ENCODE measurements around the gene DTX3. TPM values are rescaled to one million over a fixed set of nuclear protein-coding genes. Genes with fewer than 3 reads are reported as not detected.
"Not testable (repeated sequence)": the region's sequence is repeated elsewhere in the genome, so short reads cannot be mapped to it uniquely, and the experiment has no call there.

The DTX3 gene
- total RNA-seq, 1 experiment from 2014 or later, result 61.7 TPM

GRCh38 chr12:57641699-57642442 is 37.2 kb downstream of the DTX3 start:
- Histone ChIP-seq H3K4me3 (ENCODE audit: low read depth, low read length, poor library complexity, severe bottlenecking) (no peak overlapping the region), H3K27me3 (replicated peaks; ENCODE audit: insufficient read depth, low read depth, low read length, poor library complexity) (no peaks in the 10 kb centered on the region), H3K4me1 (ENCODE audit: insufficient read depth, low read length, poor library complexity, severe bottlenecking) (no peaks in the 10 kb centered on the region), H3K27ac (ENCODE audit: low read depth, low read length, poor library complexity, severe bottlenecking) (no peak overlapping the region), H3K36me3 (ENCODE audit: insufficient read depth, low read length, poor library complexity, severe bottlenecking) (no peaks in the 10 kb centered on the region), H3K9me3 (ENCODE audit: low read depth, low read length, poor library complexity, severe bottlenecking) (no peaks in the 10 kb centered on the region)
- no peak for DNase-seq (ENCODE audit: low spot score)
- no TSS peak for BruUV-seq (replicated peaks)
- POLR2A ChIA-PET (ENCODE audit: low non-redundant PET), result no interaction called here
- TF ChIP-seq EZH2 (IDR thresholded peaks at IDR 0.05; ENCODE audit: borderline replicate concordance, low read depth, low read length, poor library complexity, severe bottlenecking) (no peak), CTCF (conservative IDR thresholded peaks at IDR 0.05; ENCODE audit: low read depth, low read length) (no peak)
- CTCF ChIA-PET, result interaction anchor here (0.7 to 1.2 kb wide), 2 partner anchors 9 to 33 kb away, joined by 3 read pairs; partner anchors contain the start of gene B4GALNT1
- intact Hi-C loops (cut with micrococcal nuclease; ENCODE audit: unreplicated experiment), result no loop called here

- not testable (repeated sequence) for BruUV-seq (replicated peaks)
Observed at GRCh38 chr12:57645990-57646658, 41.5 kb downstream of the DTX3 start.

GRCh38 chr12:57646659-57647049 is 42.0 kb downstream of the DTX3 start:
- POLR2A ChIA-PET (ENCODE audit: low non-redundant PET); H3K27me3 ChIP-seq (replicated peaks; ENCODE audit: insufficient read depth, low read depth, low read length, poor library complexity); H3K4me3 ChIP-seq (ENCODE audit: low read depth, low read length, poor library complexity, severe bottlenecking); intact Hi-C loops (cut with micrococcal nuclease; ENCODE audit: unreplicated experiment); H3K4me1 ChIP-seq (ENCODE audit: insufficient read depth, low read length, poor library complexity, severe bottlenecking); H3K36me3 ChIP-seq (ENCODE audit: insufficient read depth, low read length, poor library complexity, severe bottlenecking); CTCF ChIA-PET; H3K27ac ChIP-seq (ENCODE audit: low read depth, low read length, poor library complexity, severe bottlenecking); DNase-seq (ENCODE audit: low spot score); H3K9me3 ChIP-seq (ENCODE audit: low read depth, low read length, poor library complexity, severe bottlenecking); BruUV-seq (replicated peaks): not testable (repeated sequence)

More at GRCh38 chr12:57645990-57646658, 41.5 kb downstream of the DTX3 start:
- intact Hi-C loops (cut with micrococcal nuclease; ENCODE audit: unreplicated experiment); H3K4me3 ChIP-seq (ENCODE audit: low read depth, low read length, poor library complexity, severe bottlenecking); H3K9me3 ChIP-seq (ENCODE audit: low read depth, low read length, poor library complexity, severe bottlenecking); CTCF ChIA-PET; H3K36me3 ChIP-seq (ENCODE audit: insufficient read depth, low read length, poor library complexity, severe bottlenecking); H3K27ac ChIP-seq (ENCODE audit: low read depth, low read length, poor library complexity, severe bottlenecking); POLR2A ChIA-PET (ENCODE audit: low non-redundant PET); H3K27me3 ChIP-seq (replicated peaks; ENCODE audit: insufficient read depth, low read depth, low read length, poor library complexity); H3K4me1 ChIP-seq (ENCODE audit: insufficient read depth, low read length, poor library complexity, severe bottlenecking): not testable (repeated sequence)
- DNase-seq (ENCODE audit: low spot score), result peak; percentile 31

GRCh38 chr12:57654042-57654441 is 49.4 kb downstream of the DTX3 start:
- intact Hi-C loops (cut with micrococcal nuclease; ENCODE audit: unreplicated experiment), result no loop called here
- ChIA-PET POLR2A (ENCODE audit: low non-redundant PET) (no interaction called here), CTCF (no interaction called here)
- Histone ChIP-seq H3K9me3 (ENCODE audit: low read depth, low read length, poor library complexity, severe bottlenecking) (peaks cover 8% of the 10 kb centered on the region), H3K27me3 (replicated peaks; ENCODE audit: insufficient read depth, low read depth, low read length, poor library complexity) (no peaks in the 10 kb centered on the region), H3K36me3 (ENCODE audit: insufficient read depth, low read length, poor library complexity, severe bottlenecking) (no peaks in the 10 kb centered on the region), H3K4me3 (ENCODE audit: low read depth, low read length, poor library complexity, severe bottlenecking) (no peak overlapping the region), H3K27ac (ENCODE audit: low read depth, low read length, poor library complexity, severe bottlenecking) (no peak overlapping the region), H3K4me1 (ENCODE audit: insufficient read depth, low read length, poor library complexity, severe bottlenecking) (no peaks in the 10 kb centered on the region)
- TF ChIP-seq CTCF (conservative IDR thresholded peaks at IDR 0.05; ENCODE audit: low read depth, low read length), result no peak
- no peak for TF ChIP-seq EZH2 (IDR thresholded peaks at IDR 0.05; ENCODE audit: borderline replicate concordance, low read depth, low read length, poor library complexity, severe bottlenecking)
- DNase-seq (ENCODE audit: low spot score), result no peak
- BruUV-seq (replicated peaks), result no TSS peak
